ENCODE measurements around the gene VWA5B2.

- TF ChIP-seq, protein P1, sequence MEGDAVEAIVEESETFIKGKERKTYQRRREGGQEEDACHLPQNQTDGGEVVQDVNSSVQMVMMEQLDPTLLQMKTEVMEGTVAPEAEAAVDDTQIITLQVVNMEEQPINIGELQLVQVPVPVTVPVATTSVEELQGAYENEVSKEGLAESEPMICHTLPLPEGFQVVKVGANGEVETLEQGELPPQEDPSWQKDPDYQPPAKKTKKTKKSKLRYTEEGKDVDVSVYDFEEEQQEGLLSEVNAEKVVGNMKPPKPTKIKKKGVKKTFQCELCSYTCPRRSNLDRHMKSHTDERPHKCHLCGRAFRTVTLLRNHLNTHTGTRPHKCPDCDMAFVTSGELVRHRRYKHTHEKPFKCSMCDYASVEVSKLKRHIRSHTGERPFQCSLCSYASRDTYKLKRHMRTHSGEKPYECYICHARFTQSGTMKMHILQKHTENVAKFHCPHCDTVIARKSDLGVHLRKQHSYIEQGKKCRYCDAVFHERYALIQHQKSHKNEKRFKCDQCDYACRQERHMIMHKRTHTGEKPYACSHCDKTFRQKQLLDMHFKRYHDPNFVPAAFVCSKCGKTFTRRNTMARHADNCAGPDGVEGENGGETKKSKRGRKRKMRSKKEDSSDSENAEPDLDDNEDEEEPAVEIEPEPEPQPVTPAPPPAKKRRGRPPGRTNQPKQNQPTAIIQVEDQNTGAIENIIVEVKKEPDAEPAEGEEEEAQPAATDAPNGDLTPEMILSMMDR (IDR thresholded peaks at IDR 0.05): no peak
- TF ChIP-seq FOXK1 (CRISPR knock-in tag; IDR thresholded peaks at IDR 0.05): no peak
- TF ChIP-seq ETV6 (CRISPR knock-in tag; IDR thresholded peaks at IDR 0.05): no peak
- no peak for TF ChIP-seq ZNF219 (CRISPR knock-in tag; IDR thresholded peaks at IDR 0.05; ENCODE audit: borderline replicate concordance)
Observed at GRCh38 chr3:184242297-184242685, 12.9 kb downstream of the VWA5B2 start.

All from WTC11 (cell line).